ENCODE measurements around the gene LYSMD1.
A peak's percentile ranks its signal among the peaks of the same experiment; 100 is the strongest.
"Not testable (repeated sequence)": the region's sequence is repeated elsewhere in the genome, so short reads cannot be mapped to it uniquely, and the experiment has no call there.

The LYSMD1 gene

GRCh38 chr1:151165738-151166504 is at the start of gene LYSMD1, which contains the start of gene SCNM1:
LYSMD1 (minus strand) TSS chr1:151165902; CDS start chr1:151165258, 644 bp downstream.
SCNM1 (plus strand) TSS chr1:151166144; CDS start chr1:151166153, 9 bp downstream.
- DNase-seq (ENCODE audit: low read depth) = peak; percentile 96

DNA sequence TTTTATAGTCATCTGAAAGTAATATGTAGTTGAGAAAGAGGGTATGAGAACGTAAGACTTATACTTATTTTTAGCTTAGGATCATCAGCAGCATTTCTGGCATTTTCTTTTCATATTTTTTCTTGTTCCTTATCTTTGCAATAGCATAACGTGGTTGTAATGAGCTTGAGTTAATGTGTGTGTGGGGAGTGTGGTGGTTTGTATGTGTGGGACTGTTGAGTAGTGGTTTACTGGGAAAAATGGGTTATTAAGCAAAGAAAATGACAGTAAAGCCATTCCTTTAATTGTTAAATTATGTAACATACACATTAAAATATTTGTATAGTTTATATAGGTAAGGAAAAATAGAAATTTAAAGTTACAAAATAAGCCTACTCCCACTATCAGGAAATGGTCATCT is 47.9 kb upstream of the LYSMD1 start:
- no peak for DNase-seq (ENCODE audit: low read depth)

DNA sequence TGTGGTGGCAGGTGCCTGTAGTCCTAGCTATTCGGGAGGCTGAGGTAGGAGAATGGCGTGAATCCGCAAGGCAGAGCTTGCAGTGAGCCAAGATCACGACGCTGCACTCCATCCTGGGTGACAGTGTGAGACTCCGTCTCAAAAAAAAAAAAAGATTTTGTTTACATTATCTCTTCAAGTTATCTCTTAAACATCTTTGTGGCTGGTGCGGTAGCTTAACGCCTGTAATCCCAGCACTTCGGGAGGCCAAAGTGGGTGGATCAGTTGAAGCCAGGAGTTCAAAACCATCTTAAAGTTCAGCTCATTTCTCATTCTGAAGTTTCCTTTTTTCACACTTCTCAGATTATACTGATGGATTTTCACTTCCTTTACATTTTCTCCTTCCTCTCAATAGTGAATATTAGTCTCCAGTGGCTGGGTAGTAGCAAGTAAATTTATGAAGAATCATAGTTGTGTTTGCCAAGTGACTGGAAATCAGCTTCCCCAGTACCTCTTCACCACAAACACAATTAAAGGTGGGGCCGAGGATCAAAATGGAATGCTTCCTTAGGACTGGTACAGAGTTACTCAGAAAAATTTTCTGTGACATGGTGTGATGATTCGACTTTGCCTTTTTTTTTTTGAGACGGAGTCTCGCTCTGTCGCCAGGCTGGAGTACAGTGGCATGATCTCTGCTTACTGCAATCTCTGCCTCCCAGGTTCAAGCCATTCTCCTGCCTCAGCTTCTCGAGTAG is 46.4 kb upstream of the LYSMD1 start:
- DNase-seq (ENCODE audit: low read depth) = no peak

DNA sequence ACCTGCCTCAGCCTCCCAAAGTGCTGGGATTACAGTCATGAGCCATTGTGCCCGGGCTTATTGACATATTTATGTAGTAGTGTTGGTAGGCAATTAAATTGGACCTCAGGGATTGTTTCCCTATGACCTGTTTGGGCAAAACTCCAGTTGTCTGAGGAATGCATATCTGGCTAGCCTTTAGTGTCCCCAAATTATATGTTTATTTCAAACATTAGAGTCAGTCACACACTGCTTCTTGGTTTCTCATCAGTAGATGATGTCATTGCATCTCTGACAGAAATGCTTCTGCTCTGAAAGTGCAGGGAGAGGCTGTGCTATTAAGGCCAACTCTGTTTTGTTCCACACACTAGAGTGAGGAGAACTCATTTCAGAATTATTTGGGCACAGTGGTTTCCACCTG is 45.1 kb upstream of the LYSMD1 start:
- no peak for DNase-seq (ENCODE audit: low read depth)

GRCh38 chr1:151205381-151205965 is 39.8 kb upstream of the LYSMD1 start:
- DNase-seq (ENCODE audit: low read depth) = not testable (repeated sequence)

DNA sequence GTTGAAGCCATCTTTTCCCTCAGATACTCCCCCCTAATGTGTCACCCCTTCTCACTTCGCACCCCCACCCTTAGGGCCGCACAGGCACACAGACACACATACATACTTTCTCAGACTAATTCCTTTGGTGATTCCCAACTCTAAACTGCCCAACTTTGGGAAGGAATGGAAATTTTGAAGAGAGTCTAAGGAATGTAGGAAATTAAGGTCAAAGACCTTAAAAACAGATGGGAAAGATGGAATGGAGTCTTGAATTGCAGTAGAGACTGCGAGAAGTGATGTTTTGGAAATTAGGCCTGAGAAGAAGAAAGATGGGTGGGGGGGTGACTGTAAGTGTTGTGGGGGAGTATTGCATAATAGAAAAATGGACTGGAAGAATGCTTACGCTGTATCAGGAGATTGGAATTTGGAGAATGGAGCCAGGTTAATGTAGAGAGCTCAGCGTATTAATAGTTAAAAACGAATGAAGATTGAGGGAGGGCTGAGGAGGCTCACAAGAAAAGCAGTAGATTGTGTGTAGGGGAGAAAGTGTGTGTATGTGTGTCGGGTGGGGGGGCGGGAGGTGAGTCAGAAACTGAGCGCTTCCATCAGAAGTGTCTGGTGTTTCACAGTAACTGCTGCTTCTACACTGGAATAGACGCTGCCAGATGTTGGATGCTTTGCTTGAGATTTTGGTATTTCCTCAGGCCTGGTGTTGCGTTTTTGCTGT is 34.3 kb upstream of the LYSMD1 start:
- DNase-seq (ENCODE audit: low read depth) = peak; percentile 71

- peak; percentile 98 for DNase-seq (ENCODE audit: low read depth)
These were observed 32.8 kb upstream of the LYSMD1 start, which contains the start of gene PIP5K1A for GRCh38 chr1:151198254-151199127. PIP5K1A (plus strand) TSS chr1:151198552; CDS start chr1:151198997, 445 bp downstream.

- no peak for DNase-seq (ENCODE audit: low read depth)
These were observed 32.2 kb upstream of the LYSMD1 start for GRCh38 chr1:151197863-151198253.

- peak; percentile 81 for DNase-seq (ENCODE audit: low read depth)
These were observed 30.6 kb upstream of the LYSMD1 start for GRCh38 chr1:151196292-151196800.

DNA sequence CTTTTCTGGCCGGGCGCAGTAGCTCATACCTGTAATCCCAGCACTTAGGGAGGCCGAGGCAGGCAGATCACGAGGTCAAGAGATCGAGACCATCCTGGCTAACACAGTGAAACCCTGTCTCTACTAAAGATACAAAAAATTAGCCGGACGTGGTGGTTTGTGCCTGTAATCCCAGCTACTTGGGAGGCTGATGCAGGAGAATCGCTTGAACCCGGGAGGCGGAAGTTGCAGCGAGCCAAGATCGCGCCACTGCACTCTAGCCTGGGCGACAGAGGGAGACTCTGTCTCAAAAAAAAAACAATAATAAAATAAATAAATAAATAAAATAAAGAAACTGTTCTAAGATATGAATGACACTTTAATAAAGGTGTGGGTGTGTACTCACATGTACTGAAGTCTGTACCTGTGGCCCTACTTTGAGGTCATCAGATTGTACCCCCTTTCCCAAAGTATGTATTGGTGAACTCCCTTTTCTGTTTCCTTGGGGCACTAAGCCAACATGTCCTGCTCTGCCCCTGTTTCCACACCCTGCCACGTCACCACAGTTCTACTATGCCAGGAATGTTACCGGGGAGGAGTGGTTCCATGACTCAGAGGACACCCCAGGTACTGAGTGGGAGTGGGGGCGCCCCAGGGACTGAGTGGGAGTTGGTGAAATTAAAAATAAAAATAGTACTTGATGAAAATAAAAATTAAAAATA is 29.3 kb upstream of the LYSMD1 start:
- DNase-seq (ENCODE audit: low read depth) = peak; percentile 82

- DNase-seq (ENCODE audit: low read depth) = no peak
These were observed 28.2 kb upstream of the LYSMD1 start for GRCh38 chr1:151193856-151194255.

DNA sequence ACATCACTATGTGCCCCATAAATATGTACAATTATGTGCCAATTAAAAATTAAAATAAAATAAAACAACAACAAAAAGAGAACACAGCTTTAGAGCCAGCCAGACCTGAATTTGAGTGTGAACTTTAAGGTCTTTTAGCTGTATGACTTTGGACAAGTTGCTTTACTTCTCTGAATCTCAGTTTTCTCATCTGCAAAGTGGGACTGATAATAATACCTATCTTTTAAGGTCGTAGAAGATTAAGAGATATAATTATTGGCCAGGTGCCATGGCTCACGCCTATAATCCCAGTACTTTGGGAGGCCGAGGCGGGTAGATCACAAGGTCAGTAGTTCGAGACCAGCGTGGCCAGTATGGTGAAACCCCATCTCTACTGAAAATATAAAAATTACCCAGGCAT is 27.6 kb upstream of the LYSMD1 start:
- no peak for DNase-seq (ENCODE audit: low read depth)

DNA sequence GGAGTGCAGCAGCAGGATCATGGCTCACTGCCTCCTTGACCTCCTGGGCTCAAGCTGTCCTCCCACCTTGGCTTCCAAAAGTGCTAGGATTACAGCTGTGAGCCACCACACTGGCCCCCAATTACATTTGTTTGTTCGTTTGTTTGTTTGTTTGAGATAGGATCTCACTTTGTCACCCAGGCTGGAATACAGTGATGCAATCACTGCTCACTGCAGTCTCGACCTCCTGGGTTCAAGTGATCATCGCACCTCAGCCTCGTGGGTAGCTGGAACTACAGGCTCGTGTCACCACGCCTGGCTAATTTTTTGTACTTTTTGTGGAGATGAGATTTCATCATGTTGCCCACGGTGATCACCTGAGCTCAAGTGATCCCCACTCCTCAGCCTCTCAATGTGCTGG is 26.3 kb upstream of the LYSMD1 start:
- no peak for DNase-seq (ENCODE audit: low read depth)

- peak; percentile 79 for DNase-seq (ENCODE audit: low read depth)
These were observed 24.1 kb upstream of the LYSMD1 start, which contains the start of gene VPS72 for GRCh38 chr1:151189637-151190445. VPS72 (minus strand) TSS chr1:151190197; CDS start chr1:151190121, 76 bp downstream.

GRCh38 chr1:151188667-151189066 is 23.0 kb upstream of the LYSMD1 start:
- DNase-seq (ENCODE audit: low read depth) = not testable (repeated sequence)

GRCh38 chr1:151187205-151187604 is 21.5 kb upstream of the LYSMD1 start:
- DNase-seq (ENCODE audit: low read depth) = no peak

DNA sequence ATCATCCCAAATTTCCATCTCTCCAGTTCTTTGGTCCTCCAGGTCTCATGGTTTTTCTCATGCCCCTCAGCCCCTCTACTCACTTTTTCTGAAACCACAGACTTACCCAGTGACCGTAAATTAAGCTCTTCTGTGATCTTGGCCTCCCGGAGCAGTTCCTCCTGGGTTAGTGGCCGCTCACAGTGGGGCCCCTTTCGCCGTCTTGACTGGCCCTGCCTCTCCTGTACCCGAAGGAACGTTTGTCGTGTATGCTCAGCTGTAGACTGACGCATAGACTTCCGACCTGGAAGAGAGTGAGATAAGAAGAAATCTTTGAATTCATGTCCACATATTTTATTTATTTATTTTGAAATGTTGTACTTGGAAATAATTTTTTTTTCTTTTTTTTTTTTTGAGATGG is 18.5 kb upstream of the LYSMD1 start:
- DNase-seq (ENCODE audit: low read depth) = no peak

DNA sequence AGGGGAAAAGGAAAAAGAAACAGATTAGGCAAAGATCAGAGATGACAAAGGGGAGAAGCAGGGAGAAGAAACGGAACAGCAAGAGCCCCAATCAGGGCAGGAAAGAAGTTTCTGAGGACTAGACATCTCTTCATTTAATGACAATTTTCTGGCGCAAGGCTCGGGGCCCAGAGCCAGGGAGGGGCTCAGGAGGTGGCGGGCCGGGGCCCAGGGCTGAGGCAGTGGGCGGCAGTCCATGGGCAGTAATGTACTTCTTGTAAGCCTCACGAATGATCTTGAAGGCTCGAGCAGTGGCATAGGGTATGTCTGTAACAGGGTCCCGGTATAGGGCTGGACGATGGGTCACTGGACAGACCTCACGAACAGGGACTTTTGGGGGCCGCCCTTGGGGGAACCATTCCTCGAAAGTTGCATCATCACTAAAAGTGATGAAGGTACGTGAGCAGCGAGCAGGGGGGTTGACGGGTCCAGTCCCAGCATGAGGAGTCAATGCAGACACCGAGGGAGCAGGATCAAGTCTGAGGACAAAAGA is 10.9 kb upstream of the LYSMD1 start:
- no peak for DNase-seq (ENCODE audit: low read depth)

DNA sequence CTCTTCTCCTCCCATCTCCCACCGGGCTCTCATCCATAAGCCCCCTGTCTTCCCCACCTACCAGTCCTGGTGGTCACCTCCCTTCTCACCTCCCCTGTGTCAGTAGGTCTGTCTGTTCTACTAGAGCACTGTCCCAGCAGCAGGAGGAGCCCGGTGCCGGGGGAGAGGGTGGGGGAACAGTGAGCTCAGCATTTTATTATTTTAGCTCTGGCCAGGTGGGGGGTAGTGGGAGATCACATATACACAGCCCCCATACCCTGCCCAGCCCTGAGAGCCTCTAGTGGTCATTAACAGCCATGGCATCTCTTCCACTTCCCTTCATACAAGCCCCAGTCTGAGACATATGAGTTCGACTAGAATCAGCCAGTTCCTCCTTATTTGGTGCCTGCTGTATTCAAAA is 10.2 kb upstream of the LYSMD1 start, which contains the start of gene TMOD4:
Gene TMOD4, minus strand, starts transcription at position 119 of the 400 bp plus-strand sequence. CDS start 1,106 bp downstream, outside the sequence.
- DNase-seq (ENCODE audit: low read depth) = no peak

Measured in fibroblast of the conjunctiva (primary cell).